SK-N-SH (cell line): ENCODE results near the gene ATP11C. TPM values are rescaled to one million over a fixed set of nuclear protein-coding genes. Genes with fewer than 3 reads are reported as not detected.

Experiments
- CTCF ChIA-PET: fragments of 300-600, 350-600 bp; formaldehyde crosslinking; extraction: SDS; loops from one replicate; lab custom pipeline; 2021; lab: Yijun Ruan, JAX
- POLR2A ChIA-PET: fragments of 350-600 bp; sonication (Branson Sonifier 250); formaldehyde crosslinking; extraction: SDS; loops from one replicate; lab custom pipeline; 2020; ENCODE audit warnings: antibody characterized with exemption, inconsistent platforms; lab: Yijun Ruan, JAX
- DNase-seq: peaks from one replicate; pipeline ENCODE4 v3.0.0; 2012
- H2AFZ ChIP-seq: fragments of 200-600 bp; sonication (generic); 2 replicates; pipeline ENCODE4 v1.8.1; 2016; ENCODE audit warnings: antibody characterized with exemption, mild to moderate bottlenecking, low read depth
- H3F3A ChIP-seq: fragments of 200-600 bp; sonication (generic); replicated peaks from 2 replicates; pipeline ENCODE3; 2016; ENCODE audit warnings: antibody characterized with exemption, mild to moderate bottlenecking; ENCODE audit not compliant: insufficient read depth
- H3K27ac ChIP-seq, 2 experiments: fragments of 200-500 bp in 1 of 2; fragments of 200-600 bp in 1 of 2; sonication (Bioruptor generic) in 1 of 2; sonication (generic), shearing (Covaris generic) in 1 of 2; 2 replicates each; pipeline versions ENCODE4 v1.5.1 to v1.6.1; 2014 to 2016; ENCODE audit warnings: low read depth in 2 of 2, inconsistent platforms in 1 of 2, low read length in 1 of 2, mild to moderate bottlenecking in 1 of 2, mixed read lengths in 1 of 2
- H3K27me3 ChIP-seq: fragments of 200-600 bp; sonication (generic), shearing (Covaris generic); 2 replicates; pipeline ENCODE4 v1.6.1; 2016; ENCODE audit warnings: mixed run types; ENCODE audit not compliant: insufficient read depth
- H3K36me3 ChIP-seq, 2 experiments: fragments of 200-500 bp in 1 of 2; fragments of 200-600 bp in 1 of 2; sonication (Bioruptor generic) in 1 of 2; sonication (generic) in 1 of 2; replicated peaks in 1 of 2; 2 replicates each; pipeline versions ENCODE3 to v1.5.1; 2014 to 2016; ENCODE audit warnings: low read length in 1 of 2, mild to moderate bottlenecking in 1 of 2; ENCODE audit not compliant: insufficient read depth in 2 of 2, control insufficient read depth in 1 of 2
- H3K4me1 ChIP-seq, 2 experiments: fragments of 200-500 bp in 1 of 2; fragments of 200-600 bp in 1 of 2; sonication (Bioruptor generic) in 1 of 2; sonication (generic), shearing (Covaris generic) in 1 of 2; 2 replicates each; pipeline versions ENCODE4 v1.5.1 to v1.6.1; 2014 to 2016; ENCODE audit warnings: low read depth in 1 of 2, low read length in 1 of 2, mixed run types in 1 of 2; ENCODE audit not compliant: insufficient read depth in 2 of 2, control insufficient read depth in 1 of 2
- H3K4me2 ChIP-seq: fragments of 200-600 bp; sonication (generic), shearing (Covaris generic); 2 replicates; pipeline ENCODE4 v1.6.1; 2017; ENCODE audit warnings: mixed run types
- H3K4me3 ChIP-seq, 2 experiments: fragments of 200-500 bp in 1 of 2; fragments of 200-600 bp in 1 of 2; sonication (Bioruptor generic) in 1 of 2; sonication (generic), shearing (Covaris generic) in 1 of 2; 2 replicates each; pipeline versions ENCODE4 v1.5.1 to v1.8.1; 2014 to 2016; ENCODE audit warnings: low read depth in 2 of 2, inconsistent platforms in 1 of 2, low read length in 1 of 2, mild to moderate bottlenecking in 1 of 2, mixed read lengths in 1 of 2, moderate library complexity in 1 of 2
- H3K79me2 ChIP-seq: fragments of 200-600 bp; sonication (generic); 2 replicates; pipeline ENCODE4 v1.8.1; 2017; ENCODE audit warnings: mild to moderate bottlenecking; ENCODE audit not compliant: insufficient read depth
- H3K9ac ChIP-seq: fragments of 200-600 bp; sonication (generic); 2 replicates; pipeline ENCODE4 v1.6.1; 2017; ENCODE audit warnings: mixed run types
- H3K9me2 ChIP-seq: fragments of 200-600 bp; sonication (generic); 2 replicates; pipeline ENCODE4 v1.6.1; 2017; ENCODE audit warnings: mixed run types
- H3K9me3 ChIP-seq: fragments of 200-600 bp; sonication (generic); 2 replicates; pipeline ENCODE4 v1.6.1; 2017; ENCODE audit warnings: mixed run types, mild to moderate bottlenecking, moderate library complexity
- H4K20me1 ChIP-seq: fragments of 200-600 bp; sonication (generic); 2 replicates; pipeline ENCODE4 v1.6.1; 2017; ENCODE audit warnings: mild to moderate bottlenecking, mixed run types; ENCODE audit not compliant: insufficient read depth
- CHD2 ChIP-seq: fragments of 150-350 bp; IDR thresholded peaks from 2 replicates; pipeline ENCODE4 v1.6.1; 2018; ENCODE audit warnings: low read length; ENCODE audit not compliant: partially characterized antibody
- FOXJ3 ChIP-seq: sonication (generic); formaldehyde crosslinking; IDR thresholded peaks from 2 replicates; pipeline ENCODE4 v1.5.1; 2020; ENCODE audit warnings: mild to moderate bottlenecking, missing genetic modification reagents
- FOXM1 ChIP-seq: IDR thresholded peaks from 2 replicates; pipeline ENCODE4 v1.4.0; 2012; ENCODE audit warnings: low read depth, mild to moderate bottlenecking
- IRF3 ChIP-seq: fragments of 150-350 bp; IDR thresholded peaks from 2 replicates; pipeline ENCODE4 v1.6.1; 2016; ENCODE audit warnings: mild to moderate bottlenecking, low read depth, low read length
- JUND ChIP-seq: IDR thresholded peaks from 2 replicates; pipeline ENCODE4 v1.4.0; 2012
- MEF2A ChIP-seq: IDR thresholded peaks from 2 replicates; pipeline ENCODE4 v1.4.0; 2012; ENCODE audit warnings: low read depth, borderline replicate concordance
- MXI1 ChIP-seq: IDR thresholded peaks from 2 replicates; pipeline ENCODE4 v1.6.1; 2012; ENCODE audit warnings: mild to moderate bottlenecking, low read depth, low read length, improper control_type of control experiment
- NFIC ChIP-seq: IDR thresholded peaks from 2 replicates; pipeline ENCODE4 v1.4.0; 2012; ENCODE audit warnings: borderline replicate concordance
- NRF1 ChIP-seq: IDR thresholded peaks from 2 replicates; pipeline ENCODE4 v1.6.1; 2012; ENCODE audit warnings: low read depth, mild to moderate bottlenecking, low read length
- PBX3 ChIP-seq: IDR thresholded peaks from 2 replicates; pipeline ENCODE4; 2012
- TAF1 ChIP-seq: IDR thresholded peaks from 2 replicates; pipeline ENCODE4 v1.6.1; 2012; ENCODE audit warnings: low read depth, mild to moderate bottlenecking, low read length, moderate library complexity, borderline replicate concordance
- USF1 ChIP-seq: IDR thresholded peaks from 2 replicates; pipeline ENCODE4 v1.4.0; 2012; ENCODE audit warnings: low read depth, borderline replicate concordance
- USF2 ChIP-seq: fragments of 150-350 bp; IDR thresholded peaks from 2 replicates; pipeline ENCODE4 v1.6.1; 2017; ENCODE audit warnings: antibody characterized with exemption, low read length, low read depth, borderline replicate concordance
- YY1 ChIP-seq: IDR thresholded peaks from 2 replicates; pipeline ENCODE4 v1.4.0; 2012; ENCODE audit warnings: low read depth, mild to moderate bottlenecking
- WGBS: methylation state at CpG from one replicate; pipeline ENCODE4 v1.1.6; 2017; ENCODE audit warnings: low lambda C conversion rate; 5-methylcytosine and 5-hydroxymethylcytosine counted together
- polyA plus RNA-seq, 3 experiments: library from polyadenylated mRNA; depleted of rRNA; stranded (reverse); fragments of >200 nt; gene quantifications; 2 replicates each; pipeline ENCODE4 v1.2.3, GENCODE V29; 2012

Gene ATP11C
- polyA plus RNA-seq, 1 of the 3 experiments (the other 2 are of a cell fraction): 18.5 TPM

- Histone ChIP-seq H3K9me2 (no peaks in the 10 kb centered on the region), H3K4me3 (no peak overlapping the region), H3K27me3 (no peaks in the 10 kb centered on the region; the same call in 1 of the 2 replicates), H3K27ac (no peak overlapping the region), H4K20me1 (no peaks in the 10 kb centered on the region), H3K36me3 (no peaks in the 10 kb centered on the region), H3K9ac (no peak overlapping the region), H2AFZ (no peak overlapping the region), H3K4me1 (0 out of 4 replicates have a peak, but pooled peaks cover 0 to 8% of the 10 kb centered on the region in 2 experiments), H3K79me2 (no peaks in the 10 kb centered on the region), H3K4me2 (no peak overlapping the region), H3K9me3 (no peaks in the 10 kb centered on the region), H3F3A (no peaks in the 10 kb centered on the region)
- DNase-seq: no peak
- ChIA-PET POLR2A (no interaction called here), CTCF (no interaction called here)
- WGBS: 17% methylated on average over 6 of the region's 6 CpGs
- no peak for TF ChIP-seq FOXJ3
- no peak for TF ChIP-seq NRF1
- TF ChIP-seq USF2: no peak
Observed at GRCh38 chrX:139972629-139973624, 40.1 kb upstream of the ATP11C start.

- Histone ChIP-seq H3F3A (no peaks in the 10 kb centered on the region), H3K4me1 (0 out of 4 replicates have a peak, but pooled peaks cover 0 to 8% of the 10 kb centered on the region in 2 experiments), H3K79me2 (no peaks in the 10 kb centered on the region)
- DNase-seq: no peak
- no peak for TF ChIP-seq JUND
- TF ChIP-seq MXI1: no peak
- TF ChIP-seq NFIC: no peak
- TF ChIP-seq MEF2A: no peak
- no peak for TF ChIP-seq FOXM1
- TF ChIP-seq TAF1: no peak
- TF ChIP-seq USF1: no peak
- TF ChIP-seq PBX3: no peak
- TF ChIP-seq IRF3: no peak
- no peak for TF ChIP-seq YY1
- no peak for TF ChIP-seq CHD2
- TF ChIP-seq, all 33 proteins: peak for 0
- WGBS: 14% methylated on average over 5 of the region's 5 CpGs
- Histone ChIP-seq H3K9me3 (no peaks in the 10 kb centered on the region), H3K4me2 (no peak overlapping the region), H3K27ac (no peak overlapping the region), H3K36me3 (no peaks in the 10 kb centered on the region), H2AFZ (no peak overlapping the region), H3K4me3 (no peak overlapping the region), H3K27me3 (no peaks in the 10 kb centered on the region; the same call in 1 of the 2 replicates), H3K9me2 (no peaks in the 10 kb centered on the region), H4K20me1 (no peaks in the 10 kb centered on the region), H3K9ac (no peak overlapping the region)
- CTCF ChIA-PET: interaction anchor here (0.9 kb wide), 1 partner anchor 25 kb away, joined by 3 read pairs; no protein-coding TSS in a partner anchor
- POLR2A ChIA-PET: no interaction called here
Observed at GRCh38 chrX:139972113-139972512, 39.3 kb upstream of the ATP11C start.
